Neuronal stem cell (in vitro differentiated cells): ENCODE data around the gene DBNL.
"Not testable (repeated sequence)": the region's sequence is repeated elsewhere in the genome, so short reads cannot be mapped to it uniquely, and the experiment has no call there.

Experiments
- DNase-seq: peaks from one replicate; pipeline ENCODE4 v3.0.0-alpha.2; 2013; ENCODE audit warnings: low spot score
- H2AFZ ChIP-seq: one replicate; pipeline ENCODE4 v1.6.1; 2013; ENCODE audit warnings: mild to moderate bottlenecking, low read length, inconsistent platforms
- H2AK5ac ChIP-seq: 2 replicates; pipeline ENCODE4 v1.6.1; 2013; ENCODE audit warnings: low read depth, mild to moderate bottlenecking, inconsistent platforms, low read length, moderate library complexity, mixed read lengths
- H2BK120ac ChIP-seq: 2 replicates; pipeline ENCODE4 v1.6.1; 2013; ENCODE audit warnings: low read depth, mild to moderate bottlenecking, inconsistent platforms, low read length, moderate library complexity, mixed read lengths
- H2BK12ac ChIP-seq: one replicate; pipeline ENCODE4 v1.6.1; 2013; ENCODE audit warnings: low read length, inconsistent platforms
- H2BK15ac ChIP-seq: 2 replicates; pipeline ENCODE4 v1.6.1; 2013; ENCODE audit warnings: mild to moderate bottlenecking, low read length, inconsistent platforms, mixed read lengths
- H2BK5ac ChIP-seq: one replicate; pipeline ENCODE4 v1.6.1; 2013; ENCODE audit warnings: inconsistent platforms, mild to moderate bottlenecking, low read length, moderate library complexity
- H3K14ac ChIP-seq: one replicate; pipeline ENCODE4 v1.6.1; 2013; ENCODE audit warnings: low read length, inconsistent platforms
- H3K18ac ChIP-seq: 2 replicates; pipeline ENCODE4 v1.6.1; 2013; ENCODE audit warnings: low read length, inconsistent platforms
- H3K23ac ChIP-seq: 2 replicates; pipeline ENCODE4 v1.6.1; 2013; ENCODE audit warnings: low read depth, mild to moderate bottlenecking, mixed read lengths, low read length, inconsistent platforms; ENCODE audit not compliant: poor library complexity
- H3K27ac ChIP-seq: replicated peaks from 3 replicates; pipeline ENCODE4 v1.5.1; 2013; ENCODE audit warnings: low read length, inconsistent platforms
- H3K27me3 ChIP-seq, 3 experiments: 2 replicates each; pipeline ENCODE4 v1.6.1; 2013; ENCODE audit warnings: low read length in 3 of 3, mild to moderate bottlenecking in 2 of 3, inconsistent platforms in 1 of 3, low read depth in 1 of 3, mixed read lengths in 1 of 3, moderate library complexity in 1 of 3; ENCODE audit not compliant: control insufficient read depth in 3 of 3, insufficient read depth in 3 of 3
- H3K36me3 ChIP-seq, 2 donors: replicated peaks in 1 of 2; 2 replicates each; pipeline ENCODE4 v1.6.1; 2013; ENCODE audit warnings: low read length in 2 of 2; ENCODE audit not compliant: control insufficient read depth in 2 of 2, insufficient read depth in 2 of 2
- H3K4ac ChIP-seq: 2 replicates; pipeline ENCODE4 v1.6.1; 2013; ENCODE audit warnings: inconsistent platforms, mild to moderate bottlenecking, low read length, moderate library complexity
- H3K4me1 ChIP-seq, 2 donors: 1 replicate in 1 of 2; 2 replicates in 1 of 2; pipeline ENCODE4 v1.6.1; 2013; ENCODE audit warnings: low read length in 2 of 2, low read depth in 1 of 2; ENCODE audit not compliant: control insufficient read depth in 2 of 2, insufficient read depth in 1 of 2
- H3K4me2 ChIP-seq: one replicate; pipeline ENCODE4 v1.6.1; 2013; ENCODE audit warnings: mild to moderate bottlenecking, low read length, inconsistent platforms; ENCODE audit not compliant: insufficient read depth, poor library complexity, severe bottlenecking
- H3K4me3 ChIP-seq, 2 donors: 2 replicates each; pipeline ENCODE4 v1.5.1; 2013; ENCODE audit warnings: low read length in 2 of 2, mild to moderate bottlenecking in 2 of 2, inconsistent platforms in 1 of 2, moderate library complexity in 1 of 2
- H3K79me1 ChIP-seq: one replicate; pipeline ENCODE4 v1.6.1; 2013; ENCODE audit warnings: low read depth, mild to moderate bottlenecking, inconsistent platforms, low read length, moderate library complexity
- H3K9ac ChIP-seq: one replicate; pipeline ENCODE4 v1.6.1; 2013; ENCODE audit warnings: mild to moderate bottlenecking, low read depth, low read length, inconsistent platforms; ENCODE audit not compliant: poor library complexity
- H3K9me3 ChIP-seq, 2 donors: replicated peaks in 1 of 2; 2 replicates each; pipeline versions ENCODE3 to v1.6.1; 2013; ENCODE audit warnings: low read length in 2 of 2, mild to moderate bottlenecking in 2 of 2, inconsistent platforms in 1 of 2, low read depth in 1 of 2, mixed read lengths in 1 of 2, moderate library complexity in 1 of 2; ENCODE audit not compliant: control insufficient read depth in 2 of 2, insufficient read depth in 1 of 2
- H4K8ac ChIP-seq: one replicate; pipeline ENCODE4 v1.6.1; 2013; ENCODE audit warnings: low read depth, mild to moderate bottlenecking, inconsistent platforms, low read length, moderate library complexity
- H4K91ac ChIP-seq: one replicate; pipeline ENCODE4 v1.6.1; 2013; ENCODE audit warnings: low read length, low read depth, mild to moderate bottlenecking, inconsistent platforms; ENCODE audit not compliant: poor library complexity
- WGBS, 2 donors: extraction: QIAGEN DNeasy Blood & Tissue Kit; methylation state at CpG; one replicate each; pipeline ENCODE4 v1.1.7; 2013; ENCODE audit warnings: missing lambda C conversion rate in 2 of 2, mixed read lengths in 1 of 2; ENCODE audit not compliant: insufficient read length in 2 of 2, insufficient replicate concordance in 1 of 2; ENCODE audit errors: extremely low coverage in 2 of 2; 5-methylcytosine and 5-hydroxymethylcytosine counted together

Gene DBNL

DNA sequence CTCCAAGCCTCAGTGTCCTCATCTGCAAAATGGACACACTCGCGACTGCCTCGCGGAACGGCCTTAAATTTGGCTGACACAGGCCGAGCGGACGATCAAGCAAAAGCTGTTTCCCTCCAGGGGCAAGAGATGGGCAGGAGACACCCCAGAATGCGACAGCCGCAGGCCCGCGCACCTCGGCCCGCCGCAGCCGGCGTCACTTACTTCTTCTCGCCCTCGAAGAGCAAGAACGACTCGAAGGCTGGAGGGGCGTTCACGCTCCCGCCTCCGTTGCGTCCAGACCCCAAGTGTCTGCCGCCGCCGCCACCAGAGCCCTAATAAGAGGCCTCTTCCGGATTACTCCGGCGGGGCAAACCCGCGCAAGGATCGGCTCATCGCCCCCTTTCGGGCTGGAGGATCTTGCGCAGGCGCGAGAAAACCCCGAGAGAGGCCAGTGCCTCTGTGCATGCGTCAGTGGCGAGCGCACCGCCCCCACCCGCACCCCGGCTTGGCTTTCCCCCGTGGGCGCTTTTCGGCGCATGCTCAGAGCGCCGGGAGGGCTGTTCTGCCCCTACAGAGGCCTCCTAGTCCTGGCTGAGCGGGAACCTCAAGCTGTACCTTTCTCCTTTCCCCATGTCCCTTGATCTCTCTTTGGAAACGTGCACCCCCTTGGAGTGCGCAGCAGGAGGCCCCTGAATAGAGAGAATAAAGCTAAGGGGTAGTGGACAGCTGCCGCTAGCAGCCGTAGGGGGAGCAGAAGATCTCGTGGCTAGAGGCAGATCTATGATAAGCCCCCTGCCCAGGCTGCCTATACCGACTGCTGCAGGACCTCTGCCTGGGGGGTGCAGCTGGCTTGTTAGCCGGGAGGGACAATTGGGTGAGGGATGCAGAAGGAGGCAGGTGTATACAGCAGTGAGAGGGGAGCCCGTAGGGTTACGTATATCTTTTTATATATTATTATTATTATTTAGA lies 25.4 kb upstream of the DBNL start:
- DNase-seq = peak; percentile 93
- not testable (repeated sequence) for H2BK12ac ChIP-seq, H3K36me3 ChIP-seq, H3K9me3 ChIP-seq, H4K8ac ChIP-seq, H3K4me1 ChIP-seq, H2BK15ac ChIP-seq, H4K91ac ChIP-seq, H2AK5ac ChIP-seq, H3K27me3 ChIP-seq, H3K14ac ChIP-seq, H3K4ac ChIP-seq, H2BK120ac ChIP-seq, H2BK5ac ChIP-seq, H3K79me1 ChIP-seq
- Histone ChIP-seq H3K27ac (peak overlapping the region; percentile 59), H2AFZ (peak overlapping the region; percentile 91), H3K18ac (peak overlapping the region; percentile 28), H3K9ac (peak overlapping the region; percentile 86), H3K4me3 (peak overlapping the region; percentile 80 to 95), H3K4me2 (peak overlapping the region; percentile 54), H3K23ac (peak overlapping the region; percentile 96)
- WGBS, 2 donors = no CpG with 5 or more reads among the region's 63 CpGs

DNA sequence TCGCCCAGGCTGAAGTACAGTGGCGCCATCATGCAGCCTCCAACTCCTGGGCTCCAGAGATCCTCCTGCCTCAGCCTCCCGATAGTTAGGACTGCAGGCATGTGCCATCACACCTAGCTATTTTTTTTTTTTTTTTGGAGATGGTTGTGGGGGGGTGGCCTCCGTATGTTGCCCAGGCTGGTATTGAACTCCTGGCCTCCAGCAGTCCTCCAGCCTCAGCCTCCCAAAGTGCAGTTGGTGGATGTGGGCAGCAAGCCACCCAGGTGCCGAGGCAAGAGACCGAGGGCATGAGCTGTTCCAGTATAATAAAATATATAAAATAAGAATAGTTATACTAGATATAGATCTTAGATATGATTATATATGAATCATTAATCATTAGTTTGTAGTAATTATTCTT lies 24.7 kb upstream of the DBNL start:
- not testable (repeated sequence) for H3K9me3 ChIP-seq, H3K18ac ChIP-seq, H2BK5ac ChIP-seq, H2BK120ac ChIP-seq, H2BK15ac ChIP-seq, H3K27ac ChIP-seq, H3K36me3 ChIP-seq, H3K79me1 ChIP-seq, H3K4me3 ChIP-seq, H3K4ac ChIP-seq, H4K91ac ChIP-seq, H3K4me1 ChIP-seq, H3K27me3 ChIP-seq, H2AFZ ChIP-seq, H3K9ac ChIP-seq, H3K23ac ChIP-seq, DNase-seq, H4K8ac ChIP-seq, H2BK12ac ChIP-seq, H3K14ac ChIP-seq, H2AK5ac ChIP-seq
- peak overlapping the region; percentile 2 for H3K4me2 ChIP-seq
- no CpG with 5 or more reads among the region's 6 CpGs for WGBS, 2 donors

DNA sequence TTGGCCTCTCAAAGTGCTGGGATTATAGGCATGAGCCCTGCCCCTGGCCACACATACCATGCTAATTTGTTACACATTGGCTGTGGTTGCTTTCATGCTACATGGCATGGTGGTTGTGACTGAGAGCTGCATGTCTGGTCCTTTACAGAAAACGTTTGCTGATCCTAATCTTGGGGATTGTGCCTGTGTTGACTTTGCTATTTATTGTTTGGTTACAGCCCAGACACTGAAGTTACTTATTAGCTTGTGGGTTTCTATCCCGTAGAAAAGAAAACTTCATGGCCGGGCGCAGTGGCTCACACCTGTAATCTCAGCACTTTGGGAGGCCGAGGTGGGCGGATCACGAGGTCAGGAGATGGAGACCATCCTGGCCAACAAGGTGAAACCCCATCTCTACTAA lies 22.4 kb upstream of the DBNL start:
- not testable (repeated sequence) for H4K91ac ChIP-seq, H3K27me3 ChIP-seq, H3K4me2 ChIP-seq, H3K23ac ChIP-seq, H3K4me1 ChIP-seq, H2BK120ac ChIP-seq, H4K8ac ChIP-seq, H3K14ac ChIP-seq, H3K4me3 ChIP-seq, H2AK5ac ChIP-seq, H2BK15ac ChIP-seq, H3K18ac ChIP-seq, H3K27ac ChIP-seq, H2BK5ac ChIP-seq, H3K9ac ChIP-seq, H2BK12ac ChIP-seq, DNase-seq, H3K79me1 ChIP-seq, H2AFZ ChIP-seq, H3K36me3 ChIP-seq, H3K4ac ChIP-seq, H3K9me3 ChIP-seq
- no CpG with 5 or more reads among the region's 7 CpGs for WGBS, 2 donors

DNA sequence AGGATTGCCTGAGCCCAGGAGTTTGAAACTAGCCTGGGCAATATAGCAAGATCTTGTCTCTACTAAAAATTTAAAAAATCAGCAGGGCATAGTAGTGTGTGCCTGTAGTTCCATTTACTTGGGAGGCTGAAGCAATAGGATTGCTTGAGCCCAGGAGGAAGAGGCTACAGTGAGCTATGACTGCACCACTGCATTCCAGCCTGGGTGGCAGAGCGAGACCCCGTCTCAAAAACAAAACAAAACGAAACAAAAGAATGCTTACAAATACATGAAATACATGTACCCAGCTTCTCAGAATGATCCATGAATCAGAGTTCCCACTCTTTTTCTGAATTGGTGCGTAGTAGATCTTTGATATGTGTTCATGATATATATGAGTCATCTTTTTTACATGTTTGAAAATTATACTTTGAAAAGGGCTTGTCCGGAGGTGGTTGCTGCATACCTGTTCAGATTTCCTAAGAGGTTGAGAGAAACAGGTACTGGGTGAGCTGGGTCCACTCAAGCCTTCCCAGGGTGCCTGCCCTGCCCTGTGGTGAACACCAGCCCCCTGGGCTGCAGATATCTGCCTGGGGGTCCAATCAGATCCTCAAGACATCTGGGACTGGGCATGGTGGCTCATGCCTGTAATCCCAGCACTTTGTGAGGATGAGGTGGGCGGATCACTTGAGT lies 21.6 kb upstream of the DBNL start:
- not testable (repeated sequence) for H3K4me1 ChIP-seq, H3K36me3 ChIP-seq, H3K4me2 ChIP-seq, H3K9me3 ChIP-seq, H2AFZ ChIP-seq, H4K8ac ChIP-seq, H3K14ac ChIP-seq, H2BK5ac ChIP-seq, H2BK15ac ChIP-seq, H2AK5ac ChIP-seq, H2BK12ac ChIP-seq, H4K91ac ChIP-seq, H3K27ac ChIP-seq, H3K4me3 ChIP-seq, H3K9ac ChIP-seq, H3K4ac ChIP-seq, H3K27me3 ChIP-seq, H3K18ac ChIP-seq, H3K79me1 ChIP-seq, H3K23ac ChIP-seq, DNase-seq, H2BK120ac ChIP-seq
- WGBS, 2 donors = no CpG with 5 or more reads among the region's 6 CpGs
